CD4-positive, alpha-beta T cell treated with Interleukin-17A for 4 hours (primary cell): Measurements from ENCODE around the gene ASGR1.
A peak's percentile ranks its signal among the peaks of the same experiment; 100 is the strongest.
"Not testable (repeated sequence)": the region's sequence is repeated elsewhere in the genome, so short reads cannot be mapped to it uniquely, and the experiment has no call there.

Source experiments
- DNase-seq: peaks from one replicate; pipeline ENCODE4 v3.0.0-alpha.2; 2020; ENCODE audit warnings: mixed read lengths

Gene ASGR1

DNA sequence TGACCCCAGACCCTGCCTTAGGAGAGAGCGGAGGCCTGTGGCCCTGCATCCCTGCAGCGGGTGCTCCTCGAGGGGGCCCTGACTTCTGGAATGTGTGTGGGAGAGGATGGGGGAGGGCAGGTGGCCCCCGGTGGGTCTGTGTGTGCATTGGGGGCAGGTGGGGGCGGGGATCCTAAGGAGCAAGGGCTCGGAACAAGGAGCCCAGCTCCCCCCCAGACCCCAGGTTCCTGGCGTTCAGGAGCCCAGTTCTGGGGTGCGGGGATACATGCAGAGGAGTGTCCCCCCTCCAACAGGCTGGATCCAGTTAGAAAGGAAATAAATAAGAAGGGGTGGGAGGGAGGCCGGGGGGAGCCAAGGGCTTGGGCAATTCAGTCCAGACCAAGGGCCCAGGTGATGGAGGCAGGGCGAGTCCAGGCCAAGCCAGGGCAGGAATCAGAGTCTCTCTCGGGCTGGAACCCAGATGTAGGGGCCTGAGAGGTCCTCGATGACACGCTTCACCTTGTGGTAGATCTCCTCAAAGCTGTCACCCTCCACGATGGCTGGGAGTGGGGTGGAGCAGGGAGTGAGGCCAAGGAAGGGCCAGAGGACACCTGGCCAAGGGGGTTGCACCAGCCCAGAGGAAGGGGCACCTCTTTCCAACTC, 11.2 kb upstream of the ASGR1 start:
- DNase-seq: no peak

DNA sequence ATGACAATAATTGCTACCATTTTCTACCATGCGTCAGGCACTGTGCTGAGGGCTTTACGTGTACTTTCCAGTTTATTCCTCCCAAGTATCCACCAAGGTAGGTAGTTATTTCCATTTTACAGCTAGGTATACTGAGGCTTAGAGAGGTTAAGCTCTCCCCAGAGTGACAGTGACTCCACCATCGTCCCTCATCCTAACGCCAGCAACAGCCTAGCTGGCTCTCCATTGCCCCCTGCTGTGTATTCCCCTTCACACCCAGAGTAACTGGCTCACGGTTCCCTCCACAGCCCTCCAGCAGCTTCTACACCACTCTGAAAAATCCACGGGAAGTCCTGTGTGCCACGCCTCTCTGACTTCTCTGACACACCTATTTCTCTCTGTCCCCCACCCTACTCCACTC, 7.1 kb upstream of the ASGR1 start:
- no peak for DNase-seq

DNA sequence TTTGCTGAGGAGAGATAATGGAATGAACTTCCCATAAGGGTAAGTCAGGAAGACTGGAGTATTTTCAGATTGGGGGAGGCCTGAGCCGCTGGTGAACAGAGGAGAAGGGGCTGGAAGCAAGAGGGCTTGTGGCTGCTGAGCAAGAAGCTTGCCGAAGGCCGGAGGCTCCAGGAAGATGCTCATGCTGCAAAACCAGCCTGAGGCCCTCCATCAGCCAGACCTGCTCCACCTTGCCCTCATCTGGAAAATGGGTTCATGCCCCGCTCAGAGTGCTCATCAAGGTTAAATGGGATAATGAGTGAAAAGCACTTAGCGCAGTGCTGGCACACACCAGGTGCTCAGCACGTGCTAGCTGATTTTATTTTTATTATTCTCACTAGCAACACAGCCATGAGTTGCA, 5.5 kb upstream of the ASGR1 start:
- no peak for DNase-seq

DNA sequence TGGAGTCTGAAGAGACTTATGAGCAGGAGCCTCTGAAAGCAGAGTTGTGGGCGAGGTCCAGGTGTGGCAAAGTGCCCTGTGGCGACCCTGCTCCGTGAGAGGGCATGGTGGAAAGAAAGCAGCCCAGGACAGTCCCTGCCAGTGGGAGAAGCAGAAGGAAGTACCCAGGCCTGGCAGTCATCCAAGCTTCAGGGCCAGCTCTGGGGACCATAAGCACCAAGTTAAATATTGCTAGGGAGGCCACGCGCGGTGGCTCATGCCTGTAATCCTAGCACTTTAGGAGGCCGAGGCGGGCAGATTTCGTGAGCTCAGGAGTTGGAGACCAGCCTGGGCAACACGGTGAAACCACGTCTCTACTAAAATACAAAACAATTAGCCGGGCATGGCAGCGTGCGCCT, 4.9 kb upstream of the ASGR1 start:
- DNase-seq: no peak

DNA sequence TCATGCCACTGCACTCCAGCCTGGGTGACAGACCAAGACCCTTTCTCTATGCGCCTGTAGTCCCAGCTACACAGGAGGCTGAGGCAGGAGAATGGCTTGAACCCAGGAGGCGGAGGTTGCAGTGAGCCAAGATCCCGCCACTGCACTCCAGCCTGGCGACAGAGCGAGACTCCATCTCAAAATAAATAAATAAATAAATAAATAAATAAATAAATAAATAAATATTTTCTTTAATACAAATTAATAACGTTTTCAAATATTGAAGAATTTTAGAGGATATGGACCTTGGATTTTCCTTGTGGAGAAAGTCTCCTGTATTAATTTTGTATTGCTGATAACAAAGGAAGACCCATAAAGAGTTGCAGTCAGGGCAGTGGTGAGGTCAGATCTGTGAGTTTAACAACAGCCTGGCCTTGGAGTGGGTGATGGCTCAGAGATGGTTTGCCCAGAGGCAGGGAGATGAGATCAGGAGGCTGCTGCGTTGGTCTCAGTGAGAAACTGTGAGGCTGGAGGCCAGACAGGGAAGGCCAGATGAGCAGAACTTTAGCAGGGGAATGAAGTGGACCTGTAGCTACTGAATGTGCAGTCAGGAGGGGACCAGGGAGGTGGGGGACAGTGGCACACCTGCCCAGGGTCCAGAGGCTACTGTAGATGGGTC, 4.4 kb upstream of the ASGR1 start:
- DNase-seq: no peak

DNA sequence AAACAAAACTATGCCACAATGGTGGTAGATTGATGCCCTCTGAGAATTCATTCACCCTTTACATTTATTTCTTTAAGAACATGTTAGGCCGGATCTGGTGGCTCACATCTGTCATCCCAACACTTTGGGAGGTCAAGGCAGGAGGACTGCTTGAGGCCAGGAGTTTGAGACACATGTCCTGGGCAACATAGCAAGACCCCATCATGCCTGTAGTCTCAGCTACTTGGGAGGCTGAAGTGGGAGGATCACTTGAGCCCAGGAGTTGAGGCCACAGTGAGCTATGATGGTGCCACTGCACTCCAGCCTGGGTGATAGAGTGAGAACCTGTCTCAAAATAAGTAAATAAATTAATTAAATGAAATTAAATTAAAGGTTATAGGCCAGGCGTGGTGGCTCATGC, 2.9 kb upstream of the ASGR1 start:
- not testable (repeated sequence) for DNase-seq

DNA sequence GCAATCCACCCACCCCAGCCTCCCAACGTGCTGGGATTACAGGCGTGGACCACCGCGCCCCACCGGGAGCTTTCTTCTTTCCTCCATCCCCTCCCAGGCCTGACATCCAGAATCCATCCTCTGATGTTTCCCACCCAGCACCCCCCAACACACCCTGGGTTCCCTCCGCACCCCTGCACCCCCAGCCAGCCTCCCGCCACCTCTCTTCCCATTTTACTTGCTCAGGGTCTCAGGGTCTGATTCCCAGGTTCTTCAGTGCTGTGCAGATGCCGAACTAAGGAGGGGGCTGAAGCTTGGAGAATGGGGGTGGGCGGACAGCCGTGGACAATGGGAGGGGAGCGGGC, 225 bp downstream of the ASGR1 start:
- DNase-seq: no peak

DNA sequence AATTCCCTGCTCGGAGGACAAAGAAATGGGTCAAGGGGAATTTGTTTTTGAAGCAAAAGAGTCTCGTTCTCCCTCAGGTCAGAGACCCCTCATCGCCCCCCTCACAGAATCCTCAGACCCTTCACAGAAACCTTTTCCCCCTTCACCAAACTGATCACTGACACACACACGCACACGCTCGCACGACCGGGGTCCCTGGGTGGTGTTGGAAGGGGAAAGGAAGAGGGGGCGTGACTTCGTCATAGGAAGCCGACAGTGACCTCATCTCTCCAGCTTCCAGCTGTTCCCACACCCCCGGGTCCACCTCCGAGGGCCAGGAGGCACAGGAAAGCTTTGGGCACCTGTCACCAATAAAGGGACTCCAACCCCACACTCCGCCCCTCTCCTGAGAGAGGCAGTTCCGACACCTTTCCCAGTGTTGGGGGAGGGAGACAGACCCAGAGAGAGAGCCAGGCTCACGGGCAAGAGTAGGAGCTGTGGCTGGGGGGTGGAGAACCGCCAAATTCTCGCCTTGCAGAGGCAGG, 1.2 kb downstream of the ASGR1 start:
- DNase-seq: peak; percentile 7

DNA sequence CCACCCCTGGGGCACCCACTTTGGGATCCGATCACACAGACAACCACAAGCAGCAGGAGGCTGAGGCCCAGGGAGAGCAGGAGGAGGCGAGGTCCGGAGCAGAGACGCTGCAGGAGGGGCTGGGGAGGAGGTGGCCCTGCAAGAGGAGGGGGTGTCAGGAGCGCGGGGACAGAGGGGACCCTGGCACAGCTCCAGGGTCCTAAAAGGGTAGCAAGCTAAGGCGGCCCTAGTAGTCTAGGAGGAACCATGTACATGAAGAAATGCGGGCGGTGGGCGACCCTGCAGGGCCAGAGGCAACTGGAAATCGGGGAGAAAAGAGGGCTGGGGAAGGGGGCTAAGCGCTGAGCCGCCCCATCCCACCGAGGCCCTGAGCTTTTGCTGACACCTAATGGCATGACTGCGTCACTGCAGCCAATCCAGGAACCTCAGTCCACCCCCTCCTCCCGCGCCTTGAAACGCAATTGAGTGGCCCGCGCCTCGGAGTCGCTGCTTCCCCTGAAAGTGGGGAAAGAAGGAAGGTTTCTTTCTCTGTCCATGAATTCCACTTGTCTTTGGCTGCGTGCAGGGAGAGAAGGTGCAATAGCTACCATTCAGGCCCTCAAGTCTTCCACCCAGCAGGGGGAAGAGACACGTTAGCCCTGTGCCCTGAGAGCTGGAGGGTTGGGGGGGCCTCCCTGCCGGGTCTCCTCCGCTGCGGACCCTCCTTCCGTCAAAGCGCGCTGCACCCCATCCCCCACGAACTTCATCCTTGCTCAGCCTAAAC, 1.8 kb downstream of the ASGR1 start:
- DNase-seq: peak; percentile 75

DNA sequence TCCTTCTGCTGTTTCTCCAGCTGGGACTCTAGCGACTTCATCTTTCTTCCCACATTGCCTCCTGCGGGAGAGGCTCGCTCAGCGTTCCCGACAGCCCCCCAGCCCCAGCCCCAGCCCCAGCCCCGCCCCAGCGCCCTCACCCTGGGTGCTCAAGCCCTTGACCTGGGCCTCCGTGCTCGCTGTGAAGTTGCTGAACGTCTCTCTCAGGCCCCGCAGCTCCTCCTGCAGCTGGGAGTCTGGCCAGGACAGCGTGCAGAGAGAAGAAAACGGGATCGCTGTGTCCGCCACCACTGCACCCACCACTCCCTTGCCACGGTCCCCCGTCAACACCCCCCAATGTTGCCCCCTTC, 2.4 kb downstream of the ASGR1 start:
- no peak for DNase-seq

DNA sequence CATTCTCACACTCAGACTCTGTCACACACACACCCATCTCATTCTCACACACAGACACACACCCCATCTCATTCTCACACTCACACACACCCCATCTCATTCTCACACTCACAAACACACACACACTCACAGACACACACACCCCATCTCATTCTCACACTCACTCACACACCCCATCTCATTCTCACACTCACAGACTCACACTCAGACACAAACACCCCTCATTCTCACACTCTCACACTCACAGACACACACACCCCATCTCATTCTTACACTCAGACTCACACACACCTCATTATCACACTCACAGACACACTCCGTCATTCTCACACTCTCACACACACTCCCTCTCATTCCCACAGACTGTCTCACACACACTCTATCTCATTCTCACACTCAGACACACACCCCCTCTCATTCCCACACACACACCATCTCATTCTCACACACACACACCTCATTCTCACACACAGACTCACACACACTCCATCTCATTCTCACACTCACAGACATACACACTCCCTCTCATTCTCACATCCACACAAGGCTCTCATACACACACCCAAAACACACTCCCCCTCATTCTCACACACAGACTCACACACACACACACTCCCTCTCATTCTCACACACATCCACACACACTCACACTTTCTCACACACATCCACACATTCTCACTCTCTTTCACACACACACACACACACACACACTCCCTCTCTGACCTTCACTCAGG, 2.9 kb downstream of the ASGR1 start:
- DNase-seq: no peak

DNA sequence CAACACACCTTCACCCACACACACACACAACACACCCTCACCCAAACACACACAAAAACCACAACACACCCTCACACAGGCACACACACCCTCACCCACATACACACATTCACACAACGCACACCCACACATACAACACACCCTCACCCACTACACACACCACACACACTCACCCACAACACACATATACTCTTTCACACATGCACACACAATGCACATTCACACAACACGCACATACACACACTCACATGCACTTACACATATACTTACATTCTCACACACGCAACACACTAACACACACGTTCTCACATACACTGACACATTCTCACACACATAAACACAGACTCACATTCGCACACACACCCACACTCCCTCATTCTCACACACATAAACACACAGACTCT, 3.8 kb downstream of the ASGR1 start:
- DNase-seq: no peak

DNA sequence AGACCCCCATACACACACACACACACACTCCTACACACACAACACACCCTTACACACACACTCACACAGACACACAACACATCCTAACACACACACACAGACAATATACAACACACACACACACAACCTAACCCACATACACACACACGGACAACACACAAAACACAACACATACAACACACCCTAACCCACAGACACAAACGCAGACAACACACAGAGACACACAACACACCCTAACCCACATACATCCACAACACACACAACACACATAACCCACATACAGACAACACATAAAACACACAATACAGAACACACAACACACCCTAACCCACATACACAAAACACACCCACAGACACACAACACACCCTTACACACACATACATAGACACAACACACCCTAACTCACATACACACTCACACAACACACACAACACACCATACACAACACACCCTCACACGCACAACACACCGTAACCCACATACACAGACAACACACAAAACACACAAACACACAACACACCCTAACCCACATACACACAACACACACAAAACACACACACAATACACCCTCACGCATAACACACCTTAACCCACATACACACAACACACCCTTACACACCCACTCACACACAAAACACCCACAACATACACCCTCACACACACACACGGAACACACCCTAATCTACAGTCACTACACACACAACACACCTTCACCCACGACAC, 4.4 kb downstream of the ASGR1 start:
- no peak for DNase-seq

DNA sequence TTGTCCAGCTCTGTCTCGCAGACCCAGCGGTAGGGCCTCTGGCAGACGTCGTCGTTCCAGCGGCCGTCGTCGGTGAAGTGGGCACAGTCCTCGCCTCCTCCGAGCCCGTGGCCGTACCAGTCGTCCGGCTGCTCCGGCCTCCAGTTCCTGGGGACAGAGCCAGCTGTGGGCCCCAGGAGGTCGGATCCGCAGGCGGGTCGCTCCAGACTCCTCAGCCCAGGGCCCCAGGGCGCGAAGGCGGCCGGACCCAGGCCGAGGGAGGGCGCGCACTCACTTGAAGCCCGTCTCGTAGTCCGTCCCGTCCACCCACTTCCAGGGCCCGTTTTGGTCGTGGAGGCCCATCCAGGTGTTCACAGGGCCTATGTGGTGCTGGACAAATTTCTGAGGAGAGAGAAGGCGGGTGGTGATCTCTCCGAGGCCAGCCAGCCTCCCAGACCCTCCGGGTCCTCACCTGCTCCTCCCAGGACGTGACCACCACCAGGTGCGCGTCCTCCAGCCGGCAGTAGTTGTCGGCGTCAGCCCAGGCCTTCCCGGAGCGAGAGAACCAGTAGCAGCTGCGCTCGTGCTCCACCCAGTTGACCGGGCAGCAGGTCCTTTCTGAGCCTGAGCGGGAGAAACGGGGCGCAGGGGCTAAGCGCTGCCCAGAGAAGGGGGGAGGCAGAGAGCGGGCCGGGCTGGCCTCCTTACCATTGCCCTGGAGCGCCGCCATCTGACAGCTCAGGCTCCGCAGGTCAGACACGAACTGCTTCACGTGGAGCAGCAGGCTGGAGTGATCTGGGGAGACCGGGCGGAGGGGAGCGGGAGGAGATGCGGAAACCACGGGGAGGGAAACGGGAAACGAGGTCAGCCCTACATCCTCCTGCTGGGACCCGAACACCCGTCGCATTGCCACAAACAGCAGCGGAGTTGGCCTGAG, 5.2 kb downstream of the ASGR1 start:
- peak; percentile 59 for DNase-seq

DNA sequence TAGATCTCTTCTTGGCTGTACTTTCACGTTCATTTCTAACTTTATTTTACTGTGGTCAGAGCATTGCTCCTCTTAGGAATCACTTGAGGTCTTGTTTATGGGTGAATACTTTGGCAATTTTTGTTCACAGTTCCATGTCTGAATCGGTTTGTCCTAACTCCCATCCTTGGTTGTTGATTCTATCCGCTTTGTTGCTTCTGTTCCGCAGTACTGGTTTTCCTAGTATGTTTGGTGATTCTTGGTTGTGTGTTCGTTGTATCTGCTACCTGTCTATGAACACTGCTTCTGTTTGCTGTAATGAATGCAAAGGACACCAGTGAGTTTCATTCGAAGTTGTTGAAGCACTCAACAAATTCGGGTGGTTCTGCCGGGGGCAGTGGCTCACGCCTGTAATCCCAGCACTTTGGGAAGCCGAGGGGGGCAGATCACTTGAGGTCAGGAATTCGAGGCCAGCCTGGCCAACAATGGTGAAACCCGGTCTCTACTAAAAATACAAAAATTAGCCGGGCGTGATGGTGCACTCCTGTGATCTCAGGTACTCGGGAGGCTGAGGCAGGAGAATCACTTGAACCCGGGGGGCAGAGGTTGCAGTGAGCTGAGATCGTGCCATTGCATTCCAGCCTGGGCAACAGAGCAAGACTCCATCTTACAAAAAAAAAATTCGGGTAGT, 6.5 kb downstream of the ASGR1 start:
- not testable (repeated sequence) for DNase-seq

DNA sequence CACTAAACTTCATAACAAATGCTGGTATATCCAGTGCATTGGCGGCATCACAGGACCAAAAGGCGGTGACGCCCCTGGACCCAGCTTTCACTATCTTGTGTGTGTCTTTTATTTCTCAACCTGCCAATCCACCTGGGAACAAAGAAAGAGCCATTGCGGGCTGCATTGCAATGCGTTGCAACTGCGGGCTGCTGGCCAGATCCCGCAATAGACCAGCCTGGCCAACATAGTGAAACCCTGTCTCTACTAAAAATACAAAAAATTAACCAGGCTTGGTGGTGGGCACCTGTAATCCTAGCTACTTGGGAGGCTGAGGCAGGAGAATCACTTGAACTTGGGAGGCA, 9.6 kb downstream of the ASGR1 start:
- DNase-seq: not testable (repeated sequence)

DNA sequence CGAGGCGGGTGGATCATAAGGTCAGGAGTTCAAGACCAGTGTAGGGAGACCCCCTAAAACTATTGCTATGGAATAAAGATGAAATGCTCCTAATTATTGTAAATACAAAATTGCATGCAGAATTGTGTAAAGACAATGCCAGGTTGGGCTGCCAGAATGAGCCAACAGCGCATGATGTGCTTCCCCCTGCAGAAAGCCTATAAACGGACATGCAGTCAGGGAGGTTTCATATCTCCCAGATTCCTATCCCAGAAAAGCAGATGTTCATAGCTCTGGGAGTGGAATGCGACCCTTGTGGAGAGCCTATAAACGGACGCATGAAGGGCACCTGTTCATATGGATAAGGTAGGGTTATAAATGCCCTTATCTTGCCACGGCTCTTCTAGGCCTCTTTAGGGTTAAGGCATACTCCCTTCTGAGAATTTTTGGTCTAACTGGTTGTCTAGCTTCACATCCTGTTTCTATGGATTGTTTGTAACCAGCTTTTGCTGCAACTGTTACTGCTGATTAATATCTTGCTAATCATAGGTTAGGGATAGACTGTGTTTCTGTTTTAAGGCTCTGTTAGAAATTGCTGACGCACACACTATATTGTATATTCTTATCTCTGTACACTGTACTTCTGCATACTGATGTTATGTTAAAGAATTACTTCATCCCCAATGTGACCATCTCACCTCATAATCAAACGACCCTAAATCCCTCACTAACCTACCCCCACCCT, 10.2 kb downstream of the ASGR1 start:
- not testable (repeated sequence) for DNase-seq

DNA sequence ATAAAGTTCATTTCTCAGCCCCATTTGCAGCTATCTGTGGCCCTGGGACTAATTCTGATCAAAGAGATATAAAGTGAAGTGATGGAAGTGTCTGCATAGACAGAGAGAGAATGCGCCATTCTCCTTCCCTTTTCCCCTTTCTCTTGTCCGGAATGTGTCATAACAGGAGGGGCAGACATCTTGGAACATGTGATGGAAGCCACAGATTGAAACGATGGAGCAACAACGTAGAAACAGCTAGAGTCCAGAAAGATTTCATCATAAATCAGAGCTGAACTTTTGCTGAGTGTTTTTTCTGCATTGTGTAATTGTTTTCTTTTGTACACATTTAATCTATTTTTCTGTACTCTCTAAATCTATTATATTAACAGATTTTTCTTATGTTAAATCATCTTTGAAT, 11.3 kb downstream of the ASGR1 start:
- no peak for DNase-seq

DNA sequence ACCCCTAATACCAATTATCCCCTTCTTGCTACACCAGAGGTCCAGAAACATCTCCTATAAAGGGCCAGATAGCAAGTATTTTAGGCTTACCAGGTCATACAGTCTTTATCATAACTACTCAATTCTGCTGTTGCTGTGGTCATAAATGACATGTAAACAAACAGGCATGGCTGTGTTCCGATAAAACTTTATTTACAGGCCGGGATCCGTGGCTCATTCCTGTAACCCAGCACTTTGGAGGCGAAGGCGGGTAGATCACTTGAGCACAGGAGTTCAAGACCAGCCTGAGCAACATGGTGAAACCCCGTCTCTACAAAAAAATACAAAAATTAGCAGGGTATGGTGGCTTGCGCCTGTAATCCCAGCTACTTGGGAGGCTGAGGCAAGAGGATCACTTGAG, 12.3 kb downstream of the ASGR1 start:
- no peak for DNase-seq

DNA sequence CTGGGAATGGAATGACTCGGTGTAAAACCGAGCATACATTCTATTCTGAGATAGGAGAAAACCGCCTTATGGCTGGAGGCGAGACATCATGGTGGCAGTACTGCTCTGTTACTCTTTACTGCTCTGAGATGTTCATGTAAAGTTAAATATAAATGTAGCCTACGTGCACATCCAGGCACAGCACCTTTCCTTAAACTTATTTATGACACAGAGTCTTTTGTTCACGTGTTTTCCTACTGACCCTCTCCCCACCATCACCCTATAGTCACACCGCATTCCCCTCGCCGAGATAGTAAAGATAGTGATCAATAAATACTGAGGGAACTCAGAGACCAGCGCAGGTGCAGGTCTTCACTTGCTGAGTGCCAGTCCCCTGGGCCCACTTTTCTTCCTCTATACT, 19.6 kb downstream of the ASGR1 start:
- not testable (repeated sequence) for DNase-seq
